ENCODE measurements around the gene RUFY4. TPM values are rescaled to one million over a fixed set of nuclear protein-coding genes. Genes with fewer than 3 reads are reported as not detected.

RUFY4 gene
- total and polyA plus RNA-seq, 2 donors (not counting 1 experiment from before 2014, with no cell fraction given), result not detected

DNA sequence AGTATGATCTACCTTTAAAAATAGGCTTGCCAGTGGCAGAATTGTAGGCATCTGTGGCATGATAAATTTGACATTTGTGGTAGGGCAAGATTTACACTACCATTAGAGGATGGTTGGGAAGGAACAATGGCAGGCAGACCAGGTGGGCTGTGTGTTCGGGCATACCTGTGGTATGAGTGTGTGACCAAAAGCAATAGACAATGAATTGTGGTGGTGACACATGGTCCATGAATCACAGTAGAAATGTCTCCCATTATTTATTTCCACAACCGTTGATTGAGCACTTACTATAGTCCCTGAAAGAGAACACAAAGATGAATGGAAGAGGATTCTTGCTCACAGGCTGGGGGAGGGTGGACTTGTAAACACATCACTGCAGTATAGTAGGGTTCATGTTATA lies 29.9 kb upstream of the RUFY4 start:
- Histone ChIP-seq H2AFZ (ENCODE audit: low read length) (no peak overlapping the region), H3K4me1 (ENCODE audit: control insufficient read depth, extremely low read depth, insufficient read depth, low read length) (no peaks in the 10 kb centered on the region), H3K4me3 (replicated peaks in 1 of 4; ENCODE audit: control extremely low read depth in 1 of 4, insufficient read depth in 1 of 4, low read depth in 3 of 4, low read length in 4 of 4) (no peak overlapping the region), H3K27ac (ENCODE audit: insufficient read depth, low read length) (no peak overlapping the region), H3K27me3 (ENCODE audit: control insufficient read depth, insufficient read depth, low read length) (peaks cover 23% of the 10 kb centered on the region), H3K9ac (ENCODE audit: insufficient read depth, low read length) (no peak overlapping the region), H3K36me3 (ENCODE audit: control insufficient read depth, insufficient read depth, low read length) (no peaks in the 10 kb centered on the region), H3K9me3 (ENCODE audit: control insufficient read depth, insufficient read depth, low read depth, low read length) (no peaks in the 10 kb centered on the region), H4K20me1 (ENCODE audit: control insufficient read depth, extremely low read depth, insufficient read depth, low read length) (no peaks in the 10 kb centered on the region), H3K4me2 (ENCODE audit: extremely low read depth, insufficient read depth, low read length) (no peak overlapping the region), H3K79me2 (ENCODE audit: control insufficient read depth, insufficient read depth, low read length) (no peaks in the 10 kb centered on the region)
- peak in 1 of 2 donors; percentile 90 for DNase-seq (ENCODE audit: low read depth in 2 of 2)
- TF ChIP-seq, protein P1, sequence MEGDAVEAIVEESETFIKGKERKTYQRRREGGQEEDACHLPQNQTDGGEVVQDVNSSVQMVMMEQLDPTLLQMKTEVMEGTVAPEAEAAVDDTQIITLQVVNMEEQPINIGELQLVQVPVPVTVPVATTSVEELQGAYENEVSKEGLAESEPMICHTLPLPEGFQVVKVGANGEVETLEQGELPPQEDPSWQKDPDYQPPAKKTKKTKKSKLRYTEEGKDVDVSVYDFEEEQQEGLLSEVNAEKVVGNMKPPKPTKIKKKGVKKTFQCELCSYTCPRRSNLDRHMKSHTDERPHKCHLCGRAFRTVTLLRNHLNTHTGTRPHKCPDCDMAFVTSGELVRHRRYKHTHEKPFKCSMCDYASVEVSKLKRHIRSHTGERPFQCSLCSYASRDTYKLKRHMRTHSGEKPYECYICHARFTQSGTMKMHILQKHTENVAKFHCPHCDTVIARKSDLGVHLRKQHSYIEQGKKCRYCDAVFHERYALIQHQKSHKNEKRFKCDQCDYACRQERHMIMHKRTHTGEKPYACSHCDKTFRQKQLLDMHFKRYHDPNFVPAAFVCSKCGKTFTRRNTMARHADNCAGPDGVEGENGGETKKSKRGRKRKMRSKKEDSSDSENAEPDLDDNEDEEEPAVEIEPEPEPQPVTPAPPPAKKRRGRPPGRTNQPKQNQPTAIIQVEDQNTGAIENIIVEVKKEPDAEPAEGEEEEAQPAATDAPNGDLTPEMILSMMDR (conservative IDR thresholded peaks at IDR 0.05 in 1 of 2, IDR thresholded peaks at IDR 0.05 in 1 of 2; ENCODE audit: low read depth in 1 of 2, low read length in 2 of 2), result no peak

- no peaks in the 10 kb centered on the region for H3K4me1 ChIP-seq (ENCODE audit: control insufficient read depth, extremely low read depth, insufficient read depth, low read length)
- TF ChIP-seq EZH2 (IDR thresholded peaks at IDR 0.05; ENCODE audit: low read length, missing control alignments), result no peak
- TF ChIP-seq, protein P1 (conservative IDR thresholded peaks at IDR 0.05 in 1 of 2, IDR thresholded peaks at IDR 0.05 in 1 of 2; ENCODE audit: low read depth in 1 of 2, low read length in 2 of 2), result no peak
- no peak overlapping the region for H2AFZ ChIP-seq (ENCODE audit: low read length)
- H4K20me1 ChIP-seq (ENCODE audit: control insufficient read depth, extremely low read depth, insufficient read depth, low read length), result no peaks in the 10 kb centered on the region
- no peaks in the 10 kb centered on the region for H3K79me2 ChIP-seq (ENCODE audit: control insufficient read depth, insufficient read depth, low read length)
- no peak overlapping the region for H3K27ac ChIP-seq (ENCODE audit: insufficient read depth, low read length)
- no peaks in the 10 kb centered on the region for H3K9me3 ChIP-seq (ENCODE audit: control insufficient read depth, insufficient read depth, low read depth, low read length)
- H3K27me3 ChIP-seq (ENCODE audit: control insufficient read depth, insufficient read depth, low read length), result peaks cover 20% of the 10 kb centered on the region
- H3K4me3 ChIP-seq (replicated peaks in 1 of 4; ENCODE audit: control extremely low read depth in 1 of 4, insufficient read depth in 1 of 4, low read depth in 3 of 4, low read length in 4 of 4), result no peak overlapping the region
- DNase-seq (ENCODE audit: low read depth in 2 of 2), result no peak
- H3K4me2 ChIP-seq (ENCODE audit: extremely low read depth, insufficient read depth, low read length), result no peak overlapping the region
- H3K9ac ChIP-seq (ENCODE audit: insufficient read depth, low read length), result no peak overlapping the region
- H3K36me3 ChIP-seq (ENCODE audit: control insufficient read depth, insufficient read depth, low read length), result no peaks in the 10 kb centered on the region
Measured at GRCh38 chr2:218040883-218041282, 28.2 kb upstream of the RUFY4 start.

GRCh38 chr2:218041302-218042168 lies 27.5 kb upstream of the RUFY4 start:
- H2AFZ ChIP-seq (ENCODE audit: low read length), result no peak overlapping the region
- H3K79me2 ChIP-seq (ENCODE audit: control insufficient read depth, insufficient read depth, low read length), result no peaks in the 10 kb centered on the region
- H3K4me2 ChIP-seq (ENCODE audit: extremely low read depth, insufficient read depth, low read length), result no peak overlapping the region
- no peaks in the 10 kb centered on the region for H3K36me3 ChIP-seq (ENCODE audit: control insufficient read depth, insufficient read depth, low read length)
- H3K9me3 ChIP-seq (ENCODE audit: control insufficient read depth, insufficient read depth, low read depth, low read length), result no peaks in the 10 kb centered on the region
- H4K20me1 ChIP-seq (ENCODE audit: control insufficient read depth, extremely low read depth, insufficient read depth, low read length), result no peaks in the 10 kb centered on the region
- H3K27ac ChIP-seq (ENCODE audit: insufficient read depth, low read length), result no peak overlapping the region
- TF ChIP-seq EZH2 (IDR thresholded peaks at IDR 0.05; ENCODE audit: low read length, missing control alignments), result no peak
- TF ChIP-seq, protein P1 (conservative IDR thresholded peaks at IDR 0.05 in 1 of 2, IDR thresholded peaks at IDR 0.05 in 1 of 2; ENCODE audit: low read depth in 1 of 2, low read length in 2 of 2), result no peak
- H3K27me3 ChIP-seq (ENCODE audit: control insufficient read depth, insufficient read depth, low read length), result peaks cover 17% of the 10 kb centered on the region
- no peak overlapping the region for H3K4me3 ChIP-seq (replicated peaks in 1 of 4; ENCODE audit: control extremely low read depth in 1 of 4, insufficient read depth in 1 of 4, low read depth in 3 of 4, low read length in 4 of 4)
- H3K9ac ChIP-seq (ENCODE audit: insufficient read depth, low read length), result no peak overlapping the region
- peak in 1 of 2 donors; percentile 19 for DNase-seq (ENCODE audit: low read depth in 2 of 2)
- no peaks in the 10 kb centered on the region for H3K4me1 ChIP-seq (ENCODE audit: control insufficient read depth, extremely low read depth, insufficient read depth, low read length)
